ENCODE results near the gene CSH1. TPM values are rescaled to one million over a fixed set of nuclear protein-coding genes. Genes with fewer than 3 reads are reported as not detected.
"Not testable (repeated sequence)": the region's sequence is repeated elsewhere in the genome, so short reads cannot be mapped to it uniquely, and the experiment has no call there.

CSH1 gene
- total RNA-seq, 6 experiments from 2014 or later, result not detected

GRCh38 chr17:63911657-63912100, 15.3 kb upstream of the CSH1 start:
- H3K4me1 Mint-ChIP-seq (ENCODE audit: low read depth), result no peaks in the 10 kb centered on the region
- H3K9me3 Mint-ChIP-seq, result no peaks in the 10 kb centered on the region
- TF ChIP-seq CTCF (IDR thresholded peaks at IDR 0.05), result peak; percentile 82
- no peak overlapping the region for H3K27ac Mint-ChIP-seq
- H3K27me3 Mint-ChIP-seq (ENCODE audit: insufficient read depth), result peaks cover 65% of the 10 kb centered on the region
- H3K36me3 Mint-ChIP-seq (ENCODE audit: low read depth), result no peaks in the 10 kb centered on the region
- no peak overlapping the region for H3K4me3 Mint-ChIP-seq
- DNase-seq, result no peak

DNA sequence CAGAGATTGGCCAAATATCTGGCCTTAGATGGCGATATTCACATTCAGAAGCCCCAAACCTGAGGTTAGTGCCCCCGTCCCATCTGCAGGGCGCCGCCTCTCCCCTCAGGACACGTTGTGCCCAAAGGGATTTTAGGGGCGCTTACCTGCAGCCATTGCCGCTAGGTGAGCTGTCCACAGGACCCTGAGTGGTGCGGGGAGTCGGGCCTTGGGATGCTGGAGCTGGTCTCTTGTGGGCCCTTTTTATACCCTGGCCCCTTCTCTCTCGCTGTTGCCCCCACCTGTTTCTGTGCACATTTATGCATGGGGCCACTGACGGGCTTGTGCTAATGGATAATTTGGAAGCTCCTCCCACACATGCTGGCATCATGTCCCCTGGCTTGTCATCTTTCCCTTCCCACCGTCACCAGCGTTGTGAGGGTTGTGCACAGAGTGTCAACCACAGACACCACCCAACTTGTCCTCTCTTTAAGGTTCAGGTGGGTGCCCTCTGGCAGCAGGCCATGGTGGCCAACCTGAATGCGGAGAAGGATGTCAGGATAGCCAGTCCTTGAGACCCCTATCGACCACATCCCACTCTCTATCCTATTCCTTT, 14.8 kb upstream of the CSH1 start, which contains the start of gene CSHL1:
Gene CSHL1, minus strand, starts transcription at position 218 of the 595 bp plus-strand sequence. Its CDS starts 62 bp downstream, at position 156.
- no peak for DNase-seq
- H3K36me3 Mint-ChIP-seq (ENCODE audit: low read depth), result no peaks in the 10 kb centered on the region
- no peaks in the 10 kb centered on the region for H3K9me3 Mint-ChIP-seq
- no peaks in the 10 kb centered on the region for H3K4me1 Mint-ChIP-seq (ENCODE audit: low read depth)
- H3K27ac Mint-ChIP-seq, result no peak within 1 kb of the TSS
- H3K4me3 Mint-ChIP-seq, result no peak within 1 kb of the TSS
- no peak for TF ChIP-seq CTCF (IDR thresholded peaks at IDR 0.05)
- H3K27me3 Mint-ChIP-seq (ENCODE audit: insufficient read depth), result peaks cover 65% of the 10 kb centered on the region

DNA sequence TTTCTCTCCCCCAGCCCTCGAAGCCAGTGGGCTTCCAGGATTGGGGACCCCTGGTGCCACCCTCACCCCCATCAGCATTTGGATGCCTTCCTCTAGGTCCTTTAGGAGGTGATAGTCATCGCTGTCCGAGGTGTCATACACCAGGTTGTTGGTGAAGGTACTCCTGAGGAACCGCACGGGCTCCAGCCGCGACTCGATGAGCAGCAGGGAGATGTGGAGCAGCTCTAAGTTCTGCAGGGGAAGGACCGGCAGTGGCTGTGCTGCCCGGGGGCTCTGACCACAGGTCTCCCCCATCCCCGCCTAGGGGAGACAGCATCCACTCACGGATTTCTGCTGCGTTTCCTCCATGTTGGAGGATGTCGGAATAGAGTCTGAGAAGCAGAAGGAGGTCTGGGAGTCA, 13.7 kb upstream of the CSH1 start:
- Mint-ChIP-seq H3K27me3 (ENCODE audit: insufficient read depth) (peaks cover 57% of the 10 kb centered on the region), H3K4me1 (ENCODE audit: low read depth) (no peaks in the 10 kb centered on the region), H3K27ac (no peak overlapping the region), H3K4me3 (no peak overlapping the region), H3K9me3 (no peaks in the 10 kb centered on the region), H3K36me3 (ENCODE audit: low read depth) (no peaks in the 10 kb centered on the region)
- DNase-seq, result no peak
- TF ChIP-seq CTCF (IDR thresholded peaks at IDR 0.05), result no peak

GRCh38 chr17:63909586-63909985, 13.2 kb upstream of the CSH1 start:
- not testable (repeated sequence) for H3K27ac Mint-ChIP-seq; H3K36me3 Mint-ChIP-seq (ENCODE audit: low read depth)

GRCh38 chr17:63907161-63907778, 10.9 kb upstream of the CSH1 start:
- H3K27ac Mint-ChIP-seq; H3K4me1 Mint-ChIP-seq (ENCODE audit: low read depth); H3K9me3 Mint-ChIP-seq; H3K4me3 Mint-ChIP-seq; H3K36me3 Mint-ChIP-seq (ENCODE audit: low read depth): not testable (repeated sequence)
- DNase-seq, result peak; percentile 17
- H3K27me3 Mint-ChIP-seq (ENCODE audit: insufficient read depth), result peaks cover 65% of the 10 kb centered on the region
- TF ChIP-seq CTCF (IDR thresholded peaks at IDR 0.05), result peak; percentile 62

More at GRCh38 chr17:63909586-63909985, 13.2 kb upstream of the CSH1 start:
- H3K27me3 Mint-ChIP-seq (ENCODE audit: insufficient read depth), result peaks cover 57% of the 10 kb centered on the region
- H3K4me1 Mint-ChIP-seq (ENCODE audit: low read depth); H3K9me3 Mint-ChIP-seq; H3K4me3 Mint-ChIP-seq; DNase-seq: not testable (repeated sequence)

DNA sequence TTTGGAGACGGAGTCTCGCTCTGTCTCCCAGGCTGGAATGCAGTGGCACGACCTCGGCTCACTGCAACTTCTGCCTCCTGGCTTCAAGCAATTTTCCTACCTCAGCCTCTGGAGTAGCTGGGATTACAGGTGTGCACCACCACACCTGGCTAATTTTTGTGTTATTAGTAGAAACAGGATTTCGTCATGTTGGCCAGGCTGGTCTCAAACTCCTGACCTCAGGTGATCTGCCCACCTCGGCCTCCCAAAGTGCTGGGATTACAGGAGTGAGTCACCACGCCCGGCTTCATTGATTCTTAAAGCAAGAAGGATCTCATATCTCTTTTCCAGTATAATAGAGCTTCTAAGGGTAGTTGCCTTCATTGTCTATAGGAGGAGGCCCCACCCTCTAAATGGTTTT, 8.4 kb upstream of the CSH1 start:
- not testable (repeated sequence) for H3K4me3 Mint-ChIP-seq; H3K9me3 Mint-ChIP-seq; DNase-seq; H3K4me1 Mint-ChIP-seq (ENCODE audit: low read depth); H3K36me3 Mint-ChIP-seq (ENCODE audit: low read depth); H3K27ac Mint-ChIP-seq
- peaks cover 68% of the 10 kb centered on the region for H3K27me3 Mint-ChIP-seq (ENCODE audit: insufficient read depth)

Data from HFFc6 (cell line).